Activated naive CD4-positive, alpha-beta T cell (primary cell): Measurements from ENCODE around the gene IRGQ.

ENCODE experiments used
- DNase-seq, 4 experiments: peaks; one replicate each; lab custom pipeline; 2025; lab: John Stamatoyannopoulos, UW

IRGQ gene

DNA sequence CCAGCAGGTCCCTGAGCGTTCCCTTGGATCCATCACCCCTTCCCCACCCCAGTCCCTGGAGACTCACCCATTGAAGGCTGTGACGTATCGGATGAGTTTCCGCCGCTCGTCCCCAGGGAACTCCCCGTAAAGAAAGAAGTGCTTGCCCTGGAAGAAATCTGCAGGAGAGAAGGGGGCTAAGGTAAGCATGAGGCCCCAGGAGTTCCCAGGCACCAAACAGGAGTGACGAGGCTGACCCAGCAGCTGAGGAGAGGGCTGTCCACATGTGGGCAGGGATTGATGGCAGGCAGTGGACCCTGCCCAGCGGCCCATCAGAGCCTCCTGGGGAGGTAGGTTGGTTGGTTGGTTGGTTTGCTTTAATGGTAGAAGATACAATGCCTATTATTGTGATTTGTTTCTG, 51.9 kb downstream of the IRGQ start:
- DNase-seq = no peak

DNA sequence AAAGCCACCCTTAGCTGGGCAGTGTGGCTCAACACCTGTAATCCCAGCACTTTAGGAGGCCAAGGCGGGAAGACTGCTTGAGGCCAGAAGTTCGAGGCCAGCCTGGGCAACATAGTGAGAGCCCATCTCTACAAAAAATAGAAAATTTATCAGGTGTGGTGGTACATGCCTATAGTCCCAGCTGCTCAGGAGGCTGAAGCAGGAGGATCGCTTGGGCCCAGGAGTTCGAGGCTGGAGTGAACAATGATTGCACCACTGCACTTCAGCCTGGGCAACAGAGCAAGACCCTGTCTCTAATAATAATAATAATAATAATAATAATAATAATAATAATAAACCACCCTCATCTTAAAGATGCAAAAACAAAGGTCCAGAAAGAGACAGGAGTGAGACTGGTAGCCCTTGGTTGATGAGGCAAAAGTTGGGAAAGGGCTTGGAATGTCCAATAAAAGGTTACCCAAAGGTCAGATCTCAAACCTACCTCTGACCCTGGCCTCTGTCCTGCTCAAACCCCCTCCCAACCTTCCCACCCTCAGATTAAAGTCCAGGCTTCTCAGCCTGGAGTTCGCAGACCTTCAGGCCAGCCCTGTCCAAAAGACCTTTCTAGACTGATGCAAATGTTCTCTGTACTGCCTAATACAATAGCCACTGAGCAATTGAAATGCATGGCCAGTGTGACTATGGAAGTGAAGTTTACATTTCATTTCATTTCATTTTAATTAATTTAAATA, 53.8 kb downstream of the IRGQ start:
- DNase-seq = no peak

DNA sequence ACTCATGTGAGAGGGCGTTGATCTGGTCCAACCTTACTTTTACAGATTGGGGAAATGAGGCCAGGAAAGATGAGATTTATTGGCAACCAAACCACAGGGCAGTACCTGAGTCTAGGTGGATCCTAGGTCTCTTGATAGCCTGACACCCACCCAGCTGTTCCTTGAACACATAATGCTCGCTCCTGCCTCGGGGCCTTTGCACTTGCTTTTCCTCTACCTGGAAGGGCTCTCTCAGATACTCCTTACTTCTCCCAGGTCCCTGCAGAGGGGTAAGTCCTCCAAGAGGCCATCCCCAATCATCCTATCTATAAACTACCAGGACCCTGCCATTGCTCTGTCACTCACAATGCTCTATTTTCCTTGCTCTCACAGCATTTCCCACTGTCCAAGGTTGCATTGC, 55.6 kb downstream of the IRGQ start:
- no peak for DNase-seq

- no peak for DNase-seq
Measured at GRCh38 chr19:43538922-43539321, 57.0 kb downstream of the IRGQ start.

GRCh38 chr19:43534816-43535761, 60.8 kb downstream of the IRGQ start:
- peak in 2 of 4 experiments; percentile 4 to 28 for DNase-seq
